H1 (cell line): ENCODE data around the gene IL21. TPM values are rescaled to one million over a fixed set of nuclear protein-coding genes. Genes with fewer than 3 reads are reported as not detected.

ENCODE experiments used
- CTCF ChIA-PET: fragments of 300-600 bp; sonication (Branson Sonifier 250); formaldehyde crosslinking; loops from one replicate; lab custom pipeline; 2021; ENCODE audit not compliant: partially characterized antibody; lab: Charles Lee
- POLR2A ChIA-PET: fragments of 300-600 bp; sonication (Branson Sonifier 250); formaldehyde crosslinking; loops from one replicate; lab custom pipeline; 2021; ENCODE audit warnings: inconsistent platforms; ENCODE audit not compliant: partially characterized antibody; lab: Charles Lee
- DNase-seq, 2 experiments: peaks; one replicate each; pipeline versions ENCODE4 v3.0.0 to v3.0.0-alpha.2; 2010 to 2022; ENCODE audit warnings: low spot score in 2 of 2, low read depth in 1 of 2, mixed read lengths in 1 of 2
- FAIRE-seq: peaks from 2 replicates; lab custom pipeline; 2011; peaks lifted over from hg19 to GRCh38; lab: Jason Lieb, UNC
- H2AFZ ChIP-seq: 2 replicates; pipeline ENCODE4 v1.8.1; 2012; ENCODE audit warnings: low read length, inconsistent platforms
- H2AK5ac ChIP-seq: 2 replicates; pipeline ENCODE4 v1.6.1; 2013; ENCODE audit warnings: low read depth, low read length
- H2BK120ac ChIP-seq: replicated peaks from 2 replicates; pipeline ENCODE3; 2013; ENCODE audit warnings: low read depth, low read length, inconsistent platforms
- H2BK12ac ChIP-seq: 2 replicates; pipeline ENCODE4 v1.6.1; 2013; ENCODE audit warnings: low read depth, low read length
- H2BK15ac ChIP-seq: 2 replicates; pipeline ENCODE4 v1.6.1; 2013; ENCODE audit warnings: low read length
- H2BK20ac ChIP-seq: 2 replicates; pipeline ENCODE4 v1.6.1; 2013; ENCODE audit warnings: low read length
- H2BK5ac ChIP-seq: 2 replicates; pipeline ENCODE4 v1.6.1; 2013; ENCODE audit warnings: low read depth, low read length
- H3K14ac ChIP-seq: 2 replicates; pipeline ENCODE4 v1.6.1; 2013; ENCODE audit warnings: inconsistent platforms; ENCODE audit not compliant: insufficient read length
- H3K18ac ChIP-seq: 2 replicates; pipeline ENCODE4 v1.6.1; 2013; ENCODE audit warnings: low read length; ENCODE audit errors: extremely low read depth
- H3K23ac ChIP-seq: 2 replicates; pipeline ENCODE4 v1.6.1; 2013; ENCODE audit warnings: inconsistent platforms; ENCODE audit not compliant: insufficient read length
- H3K23me2 ChIP-seq: 2 replicates; pipeline ENCODE4 v1.6.1; 2013; ENCODE audit warnings: low read depth, low read length
- H3K27ac ChIP-seq: 2 replicates; pipeline ENCODE4 v1.6.1; 2011; ENCODE audit warnings: low read depth, low read length, inconsistent platforms
- H3K27me3 ChIP-seq, 4 experiments: replicated peaks in 1 of 4; 1 replicate in 1 of 4; 2 replicates in 3 of 4; pipeline versions ENCODE4 v1.6.1 to v1.8.1; 2011 to 2013; ENCODE audit warnings: low read length in 3 of 4, mild to moderate bottlenecking in 3 of 4, inconsistent platforms in 2 of 4, mixed read lengths in 2 of 4, moderate library complexity in 1 of 4; ENCODE audit not compliant: control insufficient read depth in 3 of 4, insufficient read depth in 3 of 4; ENCODE audit errors: extremely low read depth in 1 of 4
- H3K36me3 ChIP-seq, 4 experiments: 2 replicates each; pipeline versions ENCODE4 v1.6.1 to v1.8.1; 2011 to 2013; ENCODE audit warnings: mild to moderate bottlenecking in 4 of 4, low read length in 3 of 4, moderate library complexity in 2 of 4, control low read depth in 1 of 4, inconsistent platforms in 1 of 4; ENCODE audit not compliant: insufficient read depth in 4 of 4, control insufficient read depth in 2 of 4
- H3K4ac ChIP-seq: replicated peaks from 2 replicates; pipeline ENCODE3; 2013; ENCODE audit warnings: low read length, low read depth, mixed read lengths, inconsistent platforms; ENCODE audit not compliant: insufficient read length
- H3K4me1 ChIP-seq, 4 experiments: replicated peaks in 1 of 4; 1 replicate in 1 of 4; 2 replicates in 3 of 4; pipeline versions ENCODE4 v1.6.1 to v1.8.1; 2011 to 2013; ENCODE audit warnings: low read length in 3 of 4, inconsistent platforms in 2 of 4, mixed read lengths in 1 of 4; ENCODE audit not compliant: insufficient read depth in 4 of 4, control insufficient read depth in 3 of 4
- H3K4me2 ChIP-seq, 2 experiments: 2 replicates each; pipeline versions ENCODE4 v1.6.1 to v1.8.1; 2011 to 2013; ENCODE audit warnings: low read depth in 2 of 2, low read length in 2 of 2, control low read depth in 1 of 2, inconsistent platforms in 1 of 2, mild to moderate bottlenecking in 1 of 2; ENCODE audit not compliant: insufficient read depth in 1 of 2
- H3K4me3 ChIP-seq, 4 experiments: fragments of 200-600, 300-600 bp in 1 of 4; sonication (generic), shearing (Covaris generic), sonication (Bioruptor Twin) in 1 of 4; 2 replicates each; pipeline versions ENCODE4 v1.5.1 to v1.8.1; 2011 to 2016; ENCODE audit warnings: low read length in 4 of 4, low read depth in 3 of 4, control low read depth in 2 of 4, inconsistent platforms in 2 of 4, mild to moderate bottlenecking in 2 of 4, mixed read lengths in 1 of 4, moderate library complexity in 1 of 4; ENCODE audit not compliant: insufficient read depth in 2 of 4; ENCODE audit errors: extremely low read depth in 1 of 4
- H3K56ac ChIP-seq: replicated peaks from 2 replicates; pipeline ENCODE3; 2013; ENCODE audit warnings: low read depth, mild to moderate bottlenecking, mixed read lengths, low read length, inconsistent platforms; ENCODE audit not compliant: insufficient read length
- H3K79me1 ChIP-seq: 2 replicates; pipeline ENCODE4 v1.6.1; 2013; ENCODE audit warnings: low read depth, low read length, control low read depth
- H3K79me2 ChIP-seq, 2 experiments: 2 replicates each; pipeline versions ENCODE4 v1.6.1 to v1.8.1; 2012 to 2013; ENCODE audit warnings: low read length in 2 of 2, mild to moderate bottlenecking in 2 of 2, inconsistent platforms in 1 of 2; ENCODE audit not compliant: insufficient read depth in 2 of 2, control insufficient read depth in 1 of 2
- H3K9ac ChIP-seq, 4 experiments: replicated peaks in 1 of 4; 1 replicate in 1 of 4; 2 replicates in 3 of 4; pipeline versions ENCODE4 v1.6.1 to v1.8.1; 2011 to 2013; ENCODE audit warnings: low read depth in 3 of 4, low read length in 3 of 4, control low read depth in 2 of 4, mild to moderate bottlenecking in 2 of 4, moderate library complexity in 2 of 4, inconsistent platforms in 1 of 4; ENCODE audit errors: extremely low read depth in 1 of 4
- H3K9me3 ChIP-seq, 2 experiments: 2 replicates each; pipeline versions ENCODE4 v1.6.1 to v1.8.1; 2012 to 2013; ENCODE audit warnings: mild to moderate bottlenecking in 2 of 2, moderate library complexity in 2 of 2, control low read depth in 1 of 2, inconsistent platforms in 1 of 2, low read depth in 1 of 2, low read length in 1 of 2, mixed read lengths in 1 of 2; ENCODE audit not compliant: insufficient read depth in 2 of 2
- H4K20me1 ChIP-seq, 2 experiments: replicated peaks in 1 of 2; 2 replicates each; pipeline versions ENCODE3 to v1.8.1; 2011 to 2013; ENCODE audit warnings: inconsistent platforms in 2 of 2, low read length in 2 of 2, mild to moderate bottlenecking in 1 of 2; ENCODE audit not compliant: insufficient read depth in 2 of 2, control insufficient read depth in 1 of 2
- H4K5ac ChIP-seq: 2 replicates; pipeline ENCODE4 v1.6.1; 2013; ENCODE audit warnings: low read length, low read depth, mixed read lengths, inconsistent platforms; ENCODE audit not compliant: insufficient read length
- H4K8ac ChIP-seq: 2 replicates; pipeline ENCODE4 v1.8.0; 2013; ENCODE audit warnings: mild to moderate bottlenecking, moderate library complexity, low read length, inconsistent platforms; ENCODE audit not compliant: insufficient read depth; ENCODE audit errors: extremely low read depth
- H4K91ac ChIP-seq: replicated peaks from 2 replicates; pipeline ENCODE3; 2013; ENCODE audit warnings: low read length, mixed read lengths, inconsistent platforms; ENCODE audit not compliant: insufficient read length
- ASH2L ChIP-seq: fragments of 200-600, 300-600 bp; sonication (generic); IDR thresholded peaks from one replicate; pipeline ENCODE4 v1.7.1; 2017; ENCODE audit warnings: low read length
- BCL11A ChIP-seq, 2 experiments: IDR thresholded peaks; one replicate each; pipeline ENCODE4 v1.6.1; 2011; ENCODE audit warnings: low read depth in 2 of 2, low read length in 2 of 2, mild to moderate bottlenecking in 2 of 2
- CHD1 ChIP-seq: IDR thresholded peaks from 2 replicates; pipeline ENCODE4 v1.6.1; 2012; ENCODE audit warnings: low read depth, low read length, improper control_type of control experiment
- CREB1 ChIP-seq: IDR thresholded peaks from 2 replicates; pipeline ENCODE4 v1.6.1; 2012; ENCODE audit warnings: inconsistent platforms
- HDAC6 ChIP-seq: IDR thresholded peaks from one replicate; pipeline ENCODE4 v1.7.1; 2012; ENCODE audit warnings: low read depth, mild to moderate bottlenecking, inconsistent platforms, low read length, moderate library complexity
- KDM1A ChIP-seq: fragments of 200-600, 300-600 bp; sonication (generic); IDR thresholded peaks from 2 replicates; pipeline ENCODE4 v1.7.1; 2016; ENCODE audit warnings: mild to moderate bottlenecking, low read length, borderline replicate concordance
- KDM4A ChIP-seq: IDR thresholded peaks from one replicate; pipeline ENCODE4 v1.7.1; 2012; ENCODE audit warnings: low read depth, mild to moderate bottlenecking, moderate library complexity, low read length, inconsistent platforms; ENCODE audit not compliant: severe bottlenecking
- PHF8 ChIP-seq: fragments of 200-600 bp; sonication (generic); conservative IDR thresholded peaks from 2 replicates; pipeline ENCODE4 v1.7.1; 2012; ENCODE audit warnings: low read depth, mild to moderate bottlenecking, inconsistent platforms, low read length, moderate library complexity
- RAD21 ChIP-seq, 2 experiments: IDR thresholded peaks in 1 of 2; conservative IDR thresholded peaks in 1 of 2; 2 replicates each; pipeline ENCODE4 v1.6.1; 2011; ENCODE audit warnings: low read depth in 2 of 2, low read length in 2 of 2, improper control_type of control experiment in 1 of 2, inconsistent platforms in 1 of 2, mild to moderate bottlenecking in 1 of 2, moderate library complexity in 1 of 2
- SIX5 ChIP-seq: IDR thresholded peaks from 2 replicates; pipeline ENCODE4 v1.6.1; 2011; ENCODE audit warnings: mild to moderate bottlenecking, low read depth, low read length
- SP1 ChIP-seq: IDR thresholded peaks from 2 replicates; pipeline ENCODE4 v1.6.1; 2011; ENCODE audit warnings: low read depth, low read length
- SP4 ChIP-seq: IDR thresholded peaks from 2 replicates; pipeline ENCODE4 v1.6.1; 2012; ENCODE audit warnings: low read length, inconsistent platforms
- SRF ChIP-seq: IDR thresholded peaks from 2 replicates; pipeline ENCODE4 v1.6.1; 2011; ENCODE audit warnings: mild to moderate bottlenecking, low read depth, low read length, moderate library complexity
- WGBS, 2 experiments: shearing (Covaris generic) in 1 of 2; methylation state at CpG; one replicate each; pipeline versions ENCODE4 v1.1.6 to v1.1.7; 2013 to 2015; ENCODE audit warnings: low lambda C conversion rate in 2 of 2, mixed read lengths in 2 of 2, inconsistent platforms in 1 of 2, low coverage in 1 of 2, missing lambda C conversion rate in 1 of 2; ENCODE audit not compliant: insufficient replicate concordance in 2 of 2, insufficient coverage in 1 of 2, insufficient read length in 1 of 2; ENCODE audit errors: extremely low coverage in 1 of 2, missing lambda C conversion rate in 1 of 2; 5-methylcytosine and 5-hydroxymethylcytosine counted together
- polyA plus RNA-seq, 7 experiments: library from polyadenylated mRNA; depleted of rRNA in 3 of 7; stranded (reverse) in 5 of 7; unstranded in 2 of 7; fragments of >200 nt in 5 of 7; fragments of 200-250 nt in 2 of 7; gene quantifications; 1 replicate in 5 of 7; 2 replicates in 1 of 7; 4 replicates in 1 of 7; pipeline versions ENCODE4 v1.2.1 to v1.2.3, GENCODE V29; 2011 to 2013; ENCODE audit warnings: missing spikeins in 2 of 7, mixed read lengths in 2 of 7
- total RNA-seq: library from RNA; stranded (reverse); fragmentation: NEBNext Ultra II Directional; extraction: Animal tissue kit (Norgen Biotek cat#: 25700); gene quantifications from 2 replicates; pipeline ENCODE4 v1.2.1, GENCODE V29; 2021
- TF ChIP-seq, protein P1 (sequence below): IDR thresholded peaks from 2 replicates; pipeline ENCODE4 v1.6.1; 2011; ENCODE audit warnings: low read depth, mild to moderate bottlenecking, low read length; ENCODE audit not compliant: insufficient read depth
- TF ChIP-seq, protein P2 (sequence below): IDR thresholded peaks from 2 replicates; pipeline ENCODE4 v1.6.1; 2012; ENCODE audit warnings: inconsistent platforms

IL21 gene
- total and polyA plus RNA-seq, 2 of the 8 experiments (the other 6 are each of a cell fraction or from before 2014, with no cell fraction given), result not detected

DNA sequence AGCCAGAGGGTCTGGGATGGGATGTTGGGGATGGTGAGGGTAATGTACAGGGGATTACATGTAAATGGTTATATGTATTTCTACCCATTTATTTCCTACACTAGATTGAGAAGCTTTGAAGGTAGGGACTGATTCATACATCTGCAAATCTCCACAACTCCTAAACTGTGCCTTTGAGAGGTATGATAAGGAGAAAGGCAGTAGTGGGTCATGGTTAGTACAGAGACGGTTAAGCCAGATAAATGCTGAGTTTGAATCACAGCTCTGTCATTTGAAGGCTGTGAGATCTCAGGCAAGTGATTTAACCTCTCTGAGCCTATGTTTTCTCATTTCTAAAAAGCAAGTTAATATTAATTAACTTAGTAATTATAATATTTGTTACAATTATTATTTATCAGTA lies 29.3 kb upstream of the IL21 start:
- no peaks in the 10 kb centered on the region for H3K36me3 ChIP-seq
- H2BK20ac ChIP-seq, result no peak overlapping the region
- H3K18ac ChIP-seq, result no peak overlapping the region
- no peak overlapping the region for H3K56ac ChIP-seq
- H3K79me2 ChIP-seq, result no peaks in the 10 kb centered on the region
- H3K4me1 ChIP-seq, result no peaks in the 10 kb centered on the region
- POLR2A ChIA-PET, result interaction anchor here (1.0 kb wide), 1 partner anchor 133 kb away, joined by 3 read pairs; no protein-coding TSS in a partner anchor
- no peak overlapping the region for H2BK15ac ChIP-seq
- H3K4me2 ChIP-seq, result no peak overlapping the region
- H3K23ac ChIP-seq, result no peak overlapping the region
- H3K27ac ChIP-seq, result no peak overlapping the region
- H3K14ac ChIP-seq, result no peak overlapping the region
- no peak for FAIRE-seq
- no peak overlapping the region for H2BK120ac ChIP-seq
- no peak overlapping the region for H4K8ac ChIP-seq
- no peak overlapping the region for H3K9ac ChIP-seq
- TF ChIP-seq SIX5, result no peak
- no peak for TF ChIP-seq CHD1
- no peak for TF ChIP-seq SRF
- TF ChIP-seq, protein P1, sequence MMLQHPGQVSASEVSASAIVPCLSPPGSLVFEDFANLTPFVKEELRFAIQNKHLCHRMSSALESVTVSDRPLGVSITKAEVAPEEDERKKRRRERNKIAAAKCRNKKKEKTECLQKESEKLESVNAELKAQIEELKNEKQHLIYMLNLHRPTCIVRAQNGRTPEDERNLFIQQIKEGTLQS, result no peak
- TF ChIP-seq KDM4A, result no peak
- no peak for TF ChIP-seq CREB1
- no peak for TF ChIP-seq BCL11A (IDR thresholded peaks at IDR 0.05; ENCODE audit: low read depth in 2 of 2, low read length in 2 of 2)
- TF ChIP-seq SP4, result no peak
- no peak for TF ChIP-seq HDAC6
- TF ChIP-seq RAD21 (IDR thresholded peaks at IDR 0.05 in 1 of 2, conservative IDR thresholded peaks at IDR 0.05 in 1 of 2; ENCODE audit: low read depth in 2 of 2, low read length in 2 of 2), result no peak
- no peak for TF ChIP-seq KDM1A
- no peak for TF ChIP-seq PHF8
- TF ChIP-seq ASH2L, result no peak
- TF ChIP-seq, protein P2, sequence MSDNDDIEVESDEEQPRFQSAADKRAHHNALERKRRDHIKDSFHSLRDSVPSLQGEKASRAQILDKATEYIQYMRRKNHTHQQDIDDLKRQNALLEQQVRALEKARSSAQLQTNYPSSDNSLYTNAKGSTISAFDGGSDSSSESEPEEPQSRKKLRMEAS, result no peak
- no peak for TF ChIP-seq SP1
- TF ChIP-seq, all 59 proteins: peak for 0
- no peak overlapping the region for H2AK5ac ChIP-seq
- no peaks in the 10 kb centered on the region for H3K79me1 ChIP-seq
- no peak overlapping the region for H4K5ac ChIP-seq
- no peaks in the 10 kb centered on the region for H3K23me2 ChIP-seq
- H3K4ac ChIP-seq, result no peak overlapping the region
- H3K9me3 ChIP-seq, result no peaks in the 10 kb centered on the region
- CTCF ChIA-PET, result interaction anchor here (0.5 to 1.4 kb wide), 5 partner anchors 15 to 516 kb away, joined by 3 to 4 read pairs (median 3); no protein-coding TSS in a partner anchor
- H2AFZ ChIP-seq, result no peak overlapping the region
- H2BK5ac ChIP-seq, result no peak overlapping the region
- no peak overlapping the region for H4K91ac ChIP-seq
- 92% methylated on average over 1 of the region's 1 CpG; no CpG with 5 or more reads in 1 of the 2 experiments for whole genome bisulfite sequencing, 2 experiments
- no peak overlapping the region for H2BK12ac ChIP-seq
- no peak overlapping the region for H3K4me3 ChIP-seq
- no peaks in the 10 kb centered on the region for H4K20me1 ChIP-seq
- no peak for DNase-seq
- no peaks in the 10 kb centered on the region for H3K27me3 ChIP-seq
